ENCODE data around the gene KIAA0586. TPM values are rescaled to one million over a fixed set of nuclear protein-coding genes. Genes with fewer than 3 reads are reported as not detected.

The KIAA0586 gene
- total and polyA plus RNA-seq, 2 of the 4 experiments (the other 2 are of a cell fraction): 9.4 to 36.7 TPM

- DNase-seq (no peak), ATAC-seq (ENCODE audit: low read depth) (no peak)
- Histone ChIP-seq H3K9me1 (ENCODE audit: insufficient read depth, low read length) (no peaks in the 10 kb centered on the region), H2BK15ac (ENCODE audit: low read depth, low read length) (no peak overlapping the region), H3K9ac (ENCODE audit: low read depth, low read length) (no peak overlapping the region), H4K91ac (ENCODE audit: insufficient read depth, low read depth, low read length) (no peak overlapping the region), H2BK20ac (ENCODE audit: low read depth, low read length) (no peak overlapping the region), H3K9me3 (ENCODE audit: control insufficient read depth, insufficient read depth, low read length) (no peaks in the 10 kb centered on the region), H3K14ac (replicated peaks; ENCODE audit: low read depth, low read length) (no peak overlapping the region), H2AK9ac (replicated peaks; ENCODE audit: low read depth, low read length, poor library complexity) (no peak overlapping the region), H2AK5ac (ENCODE audit: low read depth, low read length) (no peak overlapping the region), H3K4me3 (ENCODE audit: insufficient read depth, low read depth, low read length) (no peak overlapping the region), H2BK120ac (ENCODE audit: low read depth, low read length) (no peak overlapping the region), H3K27ac (ENCODE audit: insufficient read depth, low read length) (no peak overlapping the region), H4K8ac (ENCODE audit: low read depth in 2 of 2, low read length in 2 of 2) (no peak overlapping the region), H3K79me1 (ENCODE audit: low read depth in 1 of 2, low read length in 2 of 2) (no peaks in the 10 kb centered on the region), H3K36me3 (ENCODE audit: control insufficient read depth, insufficient read depth, low read length) (no peaks in the 10 kb centered on the region), H2BK5ac (ENCODE audit: low read depth, low read length, poor library complexity, severe bottlenecking) (no peak overlapping the region), H4K20me1 (ENCODE audit: insufficient read depth, low read length) (no peaks in the 10 kb centered on the region), H3K18ac (ENCODE audit: low read depth, low read length) (no peak overlapping the region), H3K27me3 (ENCODE audit: control insufficient read depth, insufficient read depth, low read length) (peaks cover 2% of the 10 kb centered on the region), H3K23ac (ENCODE audit: low read depth, low read length) (no peak overlapping the region), H2AFZ (replicated peaks; ENCODE audit: low read length, poor library complexity) (no peak overlapping the region), H3K4ac (ENCODE audit: low read depth, low read length) (no peak overlapping the region), H3K4me2 (ENCODE audit: low read depth, low read length) (no peak overlapping the region; the same call in 1 of the 2 replicates), H3K4me1 (ENCODE audit: control insufficient read depth, insufficient read depth, low read length) (peaks cover 2% of the 10 kb centered on the region; the same call in 1 of the 2 replicates), H4K5ac (ENCODE audit: low read depth, low read length) (no peak overlapping the region), H3K56ac (ENCODE audit: extremely low read depth, insufficient read depth, low read length) (no peak overlapping the region)
- ChIA-PET CTCF (interaction anchor here (0.7 to 1.4 kb wide), 2 partner anchors 65 to 169 kb away, joined by 3 read pairs; no protein-coding TSS in a partner anchor), POLR2A (ENCODE audit: unreplicated experiment) (no interaction called here)
- dilution Hi-C loops (cut with HindIII; ENCODE audit: low sequenced_read_pairs, unreplicated experiment): no loop called here
- no TSS peak for BruUV-seq (replicated peaks)
- intact Hi-C loops (cut with micrococcal nuclease): no loop called here
- no CpG with 5 or more reads among the region's 4 CpGs for WGBS, 2 experiments (ENCODE audit: extremely low coverage in 2 of 2, insufficient read length in 1 of 2)
- no peak for TF ChIP-seq MAZ (IDR thresholded peaks at IDR 0.05; ENCODE audit: borderline replicate concordance, low read depth, low read length)
- in situ Hi-C loops (cut with MboI; ENCODE audit: low sequenced_read_pairs): no loop called here
Observed at GRCh38 chr14:58565832-58566231, 138.3 kb downstream of the KIAA0586 start.

Data from IMR-90 (cell line).